HepG2 (cell line): Measurements from ENCODE around the gene CCNT2.
"Not testable (repeated sequence)": the region's sequence is repeated elsewhere in the genome, so short reads cannot be mapped to it uniquely, and the experiment has no call there.

ENCODE experiments used
- BCL3 ChIP-seq: sonication (generic); formaldehyde crosslinking; IDR thresholded peaks from 2 replicates; pipeline ENCODE4 v1.5.1; 2020; ENCODE audit warnings: mild to moderate bottlenecking, missing genetic modification reagents, moderate library complexity
- EZH2 ChIP-seq: conservative IDR thresholded peaks from 2 replicates; pipeline ENCODE4 v1.6.1; 2012; ENCODE audit warnings: mild to moderate bottlenecking, low read depth, low read length, moderate library complexity
- HOXA9 ChIP-seq: sonication (generic); formaldehyde crosslinking; IDR thresholded peaks from 2 replicates; pipeline ENCODE4 v1.8.1; 2022; ENCODE audit warnings: missing genetic modification reagents, mild to moderate bottlenecking, moderate library complexity, borderline replicate concordance
- ZNF274 ChIP-seq: sonication (generic); formaldehyde crosslinking; IDR thresholded peaks from 2 replicates; pipeline ENCODE4 v1.5.1; 2020; ENCODE audit warnings: mild to moderate bottlenecking, missing genetic modification reagents
- TF ChIP-seq, protein P1 (sequence below): sonication (generic); formaldehyde crosslinking; IDR thresholded peaks from 2 replicates; pipeline ENCODE4 v1.9.0; 2021; ENCODE audit warnings: missing genetic modification reagents, borderline replicate concordance
- TF ChIP-seq, protein P2 (sequence below): sonication (generic); formaldehyde crosslinking; IDR thresholded peaks from 2 replicates; pipeline ENCODE4 v1.4.0; 2020; ENCODE audit warnings: mild to moderate bottlenecking, missing genetic modification reagents

GRCh38 chr2:134967166-134967565 is 48.5 kb downstream of the CCNT2 start:
- not testable (repeated sequence) for TF ChIP-seq ZNF274 (CRISPR knock-in tag); HOXA9; BCL3 (CRISPR knock-in tag); EZH2
- TF ChIP-seq, protein P1, sequence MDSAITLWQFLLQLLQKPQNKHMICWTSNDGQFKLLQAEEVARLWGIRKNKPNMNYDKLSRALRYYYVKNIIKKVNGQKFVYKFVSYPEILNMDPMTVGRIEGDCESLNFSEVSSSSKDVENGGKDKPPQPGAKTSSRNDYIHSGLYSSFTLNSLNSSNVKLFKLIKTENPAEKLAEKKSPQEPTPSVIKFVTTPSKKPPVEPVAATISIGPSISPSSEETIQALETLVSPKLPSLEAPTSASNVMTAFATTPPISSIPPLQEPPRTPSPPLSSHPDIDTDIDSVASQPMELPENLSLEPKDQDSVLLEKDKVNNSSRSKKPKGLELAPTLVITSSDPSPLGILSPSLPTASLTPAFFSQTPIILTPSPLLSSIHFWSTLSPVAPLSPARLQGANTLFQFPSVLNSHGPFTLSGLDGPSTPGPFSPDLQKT (CRISPR knock-in tag) = not testable (repeated sequence)
- TF ChIP-seq, protein P2, sequence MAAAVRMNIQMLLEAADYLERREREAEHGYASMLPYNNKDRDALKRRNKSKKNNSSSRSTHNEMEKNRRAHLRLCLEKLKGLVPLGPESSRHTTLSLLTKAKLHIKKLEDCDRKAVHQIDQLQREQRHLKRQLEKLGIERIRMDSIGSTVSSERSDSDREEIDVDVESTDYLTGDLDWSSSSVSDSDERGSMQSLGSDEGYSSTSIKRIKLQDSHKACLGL = not testable (repeated sequence)
